Fibroblast of villous mesenchyme (primary cell): ENCODE results near the gene PRSS12. TPM values are rescaled to one million over a fixed set of nuclear protein-coding genes. Genes with fewer than 3 reads are reported as not detected.
A peak's percentile ranks its signal among the peaks of the same experiment; 100 is the strongest.
"Not testable (repeated sequence)": the region's sequence is repeated elsewhere in the genome, so short reads cannot be mapped to it uniquely, and the experiment has no call there.

Experiments used
- DNase-seq: peaks from one replicate; pipeline ENCODE4 v3.0.0-alpha.2; 2010; ENCODE audit warnings: low read depth
- H3K4me3 ChIP-seq: 2 replicates; pipeline ENCODE4 v1.5.1; 2011; ENCODE audit warnings: low read depth, mild to moderate bottlenecking, low read length
- total RNA-seq: library from RNA; depleted of rRNA; stranded (reverse); fragments of >200 nt; gene quantifications from 2 replicates; pipeline ENCODE4 v1.2.3, GENCODE V29; 2012
- TF ChIP-seq, protein P1 (sequence below): IDR thresholded peaks from 2 replicates; pipeline ENCODE4 v1.5.1; 2012; ENCODE audit warnings: low read depth, mild to moderate bottlenecking, low read length; ENCODE audit not compliant: insufficient read depth

The PRSS12 gene, protein sequence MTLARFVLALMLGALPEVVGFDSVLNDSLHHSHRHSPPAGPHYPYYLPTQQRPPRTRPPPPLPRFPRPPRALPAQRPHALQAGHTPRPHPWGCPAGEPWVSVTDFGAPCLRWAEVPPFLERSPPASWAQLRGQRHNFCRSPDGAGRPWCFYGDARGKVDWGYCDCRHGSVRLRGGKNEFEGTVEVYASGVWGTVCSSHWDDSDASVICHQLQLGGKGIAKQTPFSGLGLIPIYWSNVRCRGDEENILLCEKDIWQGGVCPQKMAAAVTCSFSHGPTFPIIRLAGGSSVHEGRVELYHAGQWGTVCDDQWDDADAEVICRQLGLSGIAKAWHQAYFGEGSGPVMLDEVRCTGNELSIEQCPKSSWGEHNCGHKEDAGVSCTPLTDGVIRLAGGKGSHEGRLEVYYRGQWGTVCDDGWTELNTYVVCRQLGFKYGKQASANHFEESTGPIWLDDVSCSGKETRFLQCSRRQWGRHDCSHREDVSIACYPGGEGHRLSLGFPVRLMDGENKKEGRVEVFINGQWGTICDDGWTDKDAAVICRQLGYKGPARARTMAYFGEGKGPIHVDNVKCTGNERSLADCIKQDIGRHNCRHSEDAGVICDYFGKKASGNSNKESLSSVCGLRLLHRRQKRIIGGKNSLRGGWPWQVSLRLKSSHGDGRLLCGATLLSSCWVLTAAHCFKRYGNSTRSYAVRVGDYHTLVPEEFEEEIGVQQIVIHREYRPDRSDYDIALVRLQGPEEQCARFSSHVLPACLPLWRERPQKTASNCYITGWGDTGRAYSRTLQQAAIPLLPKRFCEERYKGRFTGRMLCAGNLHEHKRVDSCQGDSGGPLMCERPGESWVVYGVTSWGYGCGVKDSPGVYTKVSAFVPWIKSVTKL
- total RNA-seq, result 11.7 and 19.3 TPM in 2 replicates

DNA sequence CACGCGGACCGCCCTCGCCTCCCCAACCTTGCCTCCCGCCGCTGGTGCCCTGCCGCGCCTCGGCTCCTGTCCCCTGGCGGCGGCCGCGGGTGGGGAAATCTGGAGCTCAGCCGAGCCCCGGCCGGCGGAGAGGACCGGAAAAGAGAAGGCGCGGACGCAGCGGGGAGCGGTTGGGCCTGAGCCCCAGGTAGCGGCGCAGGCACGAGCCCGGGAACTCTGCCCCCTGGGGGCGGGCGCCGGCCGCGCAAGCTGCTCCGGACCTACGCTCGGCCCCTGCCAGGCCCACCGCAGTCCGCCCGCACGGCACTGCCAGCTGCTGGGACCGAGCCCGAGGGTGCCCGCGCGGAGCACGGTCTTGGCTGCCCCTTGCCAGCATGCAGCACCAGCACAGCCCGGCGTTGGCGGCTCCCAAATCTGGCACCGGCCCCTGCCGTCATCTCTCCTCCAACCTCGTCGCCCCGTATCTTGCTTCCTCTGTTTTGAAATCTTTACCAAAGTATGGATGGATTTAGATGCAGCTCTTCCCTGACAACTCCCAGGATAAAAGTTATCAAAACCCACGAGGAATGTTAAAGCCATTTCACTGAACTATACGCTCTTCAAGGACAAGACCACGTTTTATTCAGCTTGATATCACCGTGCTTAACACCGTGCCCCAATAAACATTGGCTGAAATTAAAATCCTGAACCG is at the start of gene PRSS12:
Gene PRSS12, minus strand, starts transcription at position 161 of the 691 bp plus-strand sequence. CDS start 283 bp downstream, outside the sequence.
- TF ChIP-seq, protein P1, sequence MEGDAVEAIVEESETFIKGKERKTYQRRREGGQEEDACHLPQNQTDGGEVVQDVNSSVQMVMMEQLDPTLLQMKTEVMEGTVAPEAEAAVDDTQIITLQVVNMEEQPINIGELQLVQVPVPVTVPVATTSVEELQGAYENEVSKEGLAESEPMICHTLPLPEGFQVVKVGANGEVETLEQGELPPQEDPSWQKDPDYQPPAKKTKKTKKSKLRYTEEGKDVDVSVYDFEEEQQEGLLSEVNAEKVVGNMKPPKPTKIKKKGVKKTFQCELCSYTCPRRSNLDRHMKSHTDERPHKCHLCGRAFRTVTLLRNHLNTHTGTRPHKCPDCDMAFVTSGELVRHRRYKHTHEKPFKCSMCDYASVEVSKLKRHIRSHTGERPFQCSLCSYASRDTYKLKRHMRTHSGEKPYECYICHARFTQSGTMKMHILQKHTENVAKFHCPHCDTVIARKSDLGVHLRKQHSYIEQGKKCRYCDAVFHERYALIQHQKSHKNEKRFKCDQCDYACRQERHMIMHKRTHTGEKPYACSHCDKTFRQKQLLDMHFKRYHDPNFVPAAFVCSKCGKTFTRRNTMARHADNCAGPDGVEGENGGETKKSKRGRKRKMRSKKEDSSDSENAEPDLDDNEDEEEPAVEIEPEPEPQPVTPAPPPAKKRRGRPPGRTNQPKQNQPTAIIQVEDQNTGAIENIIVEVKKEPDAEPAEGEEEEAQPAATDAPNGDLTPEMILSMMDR, result peak; percentile 66
- peak within 1 kb of the TSS; percentile 49 for H3K4me3 ChIP-seq
- peak; percentile 34 for DNase-seq

GRCh38 chr4:118400356-118400755 is 47.6 kb upstream of the PRSS12 start:
- TF ChIP-seq, protein P1, result no peak
- DNase-seq, result peak; percentile 8
- no peak overlapping the region for H3K4me3 ChIP-seq

DNA sequence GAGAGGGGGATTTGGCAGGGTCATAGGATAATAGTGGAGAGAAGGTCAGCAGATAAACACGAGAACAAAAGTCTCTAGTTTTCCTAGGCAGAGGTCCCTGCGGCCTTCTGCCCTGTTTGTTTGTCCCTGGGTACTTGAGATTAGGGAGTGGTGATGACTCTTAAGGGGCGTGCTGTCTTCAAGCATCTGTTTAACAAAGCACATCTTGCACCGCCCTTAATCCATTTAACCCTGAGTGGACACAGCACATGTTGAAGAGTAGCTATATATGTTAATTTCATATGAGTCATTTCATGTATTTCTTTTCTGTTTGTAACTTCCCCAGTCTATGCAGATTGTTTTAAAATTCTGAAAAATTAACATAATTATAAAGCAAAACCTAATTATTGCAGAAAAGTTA is 47.1 kb upstream of the PRSS12 start:
- DNase-seq, result peak; percentile 14
- not testable (repeated sequence) for H3K4me3 ChIP-seq

- TF ChIP-seq, protein P1, result no peak
- no peak for DNase-seq
- H3K4me3 ChIP-seq, result no peak overlapping the region
Observed at GRCh38 chr4:118398226-118399090, 45.7 kb upstream of the PRSS12 start.

- DNase-seq, result no peak
- H3K4me3 ChIP-seq, result no peak overlapping the region
- TF ChIP-seq, protein P1, result no peak
Observed at GRCh38 chr4:118397623-118397979, 44.8 kb upstream of the PRSS12 start.

DNA sequence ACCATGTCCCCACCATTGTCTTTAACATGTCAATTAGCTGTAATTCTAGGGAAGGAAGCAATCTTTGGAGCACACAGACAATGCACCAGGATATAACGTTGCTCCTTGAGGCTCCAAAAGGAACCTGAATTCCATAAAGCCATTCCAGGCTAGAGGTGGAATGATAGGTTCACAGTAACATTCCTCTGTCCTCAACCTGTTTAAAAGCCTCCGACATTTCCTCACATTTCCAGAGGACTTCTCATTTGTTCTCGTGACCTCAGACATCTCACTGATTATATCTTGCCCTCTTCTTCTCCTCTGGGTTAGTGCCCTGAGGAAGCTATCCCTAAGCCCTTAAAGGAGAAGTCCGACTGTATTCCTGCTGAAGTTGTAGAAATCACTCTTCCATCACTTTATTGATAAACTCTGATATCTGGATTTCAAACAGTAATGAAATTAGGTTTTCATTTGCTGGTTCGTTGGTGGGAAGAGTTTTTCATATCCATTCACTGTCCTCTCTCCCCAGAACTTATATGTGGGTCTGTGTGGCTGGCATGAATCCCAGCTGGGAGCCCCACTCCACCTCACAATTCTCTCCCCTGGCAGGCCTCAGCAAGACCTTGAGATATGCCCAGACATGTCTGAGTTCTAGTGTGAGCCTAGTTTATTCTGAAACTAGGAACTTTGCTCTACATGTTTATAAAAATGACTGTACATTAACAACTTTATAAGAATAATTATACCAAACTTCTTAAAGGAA is 44.2 kb upstream of the PRSS12 start:
- TF ChIP-seq, protein P1, result no peak
- no peak for DNase-seq
- H3K4me3 ChIP-seq, result no peak overlapping the region
